ENCODE measurements around the gene RICTOR.

The RICTOR gene

GRCh38 chr5:39092581-39093351, 18.6 kb upstream of the RICTOR start:
- no peak for DNase-seq (ENCODE audit: low read depth)

- DNase-seq (ENCODE audit: low read depth) = no peak
Measured at GRCh38 chr5:39091940-39092580, 17.9 kb upstream of the RICTOR start.

GRCh38 chr5:39083968-39084367, 9.8 kb upstream of the RICTOR start:
- no peak for DNase-seq (ENCODE audit: low read depth)

- no peak for DNase-seq (ENCODE audit: low read depth)
Measured at GRCh38 chr5:39082995-39083394, 8.8 kb upstream of the RICTOR start.

- DNase-seq (ENCODE audit: low read depth) = no peak
Measured at GRCh38 chr5:39080597-39081204, 6.5 kb upstream of the RICTOR start.

- no peak for DNase-seq (ENCODE audit: low read depth)
Measured at GRCh38 chr5:39080168-39080567, 6.0 kb upstream of the RICTOR start.

GRCh38 chr5:39079147-39079546, 4.9 kb upstream of the RICTOR start:
- no peak for DNase-seq (ENCODE audit: low read depth)

- no peak for DNase-seq (ENCODE audit: low read depth)
Measured at GRCh38 chr5:39076757-39077728, 2.8 kb upstream of the RICTOR start.

GRCh38 chr5:39076101-39076756, 2.0 kb upstream of the RICTOR start:
- DNase-seq (ENCODE audit: low read depth) = no peak

- no peak for DNase-seq (ENCODE audit: low read depth)
Measured at GRCh38 chr5:39073767-39074016, 507 bp downstream of the RICTOR start.

- DNase-seq (ENCODE audit: low read depth) = peak; percentile 31
Measured at GRCh38 chr5:39072925-39073766, 1.1 kb downstream of the RICTOR start.

- no peak for DNase-seq (ENCODE audit: low read depth)
Measured at GRCh38 chr5:39068099-39068498, 6.1 kb downstream of the RICTOR start.

GRCh38 chr5:39064450-39064849, 9.7 kb downstream of the RICTOR start:
- DNase-seq (ENCODE audit: low read depth) = no peak

GRCh38 chr5:39063037-39063436, 11.2 kb downstream of the RICTOR start:
- DNase-seq (ENCODE audit: low read depth) = no peak

- DNase-seq (ENCODE audit: low read depth) = no peak
Measured at GRCh38 chr5:39062530-39062929, 11.7 kb downstream of the RICTOR start.

- no peak for DNase-seq (ENCODE audit: low read depth)
Measured at GRCh38 chr5:39062104-39062503, 12.1 kb downstream of the RICTOR start.

- DNase-seq (ENCODE audit: low read depth) = no peak
Measured at GRCh38 chr5:39059064-39059463, 15.1 kb downstream of the RICTOR start.

GRCh38 chr5:39058178-39058921, 15.8 kb downstream of the RICTOR start:
- DNase-seq (ENCODE audit: low read depth) = no peak

- DNase-seq (ENCODE audit: low read depth) = no peak
Measured at GRCh38 chr5:39057734-39058133, 16.5 kb downstream of the RICTOR start.

- no peak for DNase-seq (ENCODE audit: low read depth)
Measured at GRCh38 chr5:39055768-39056398, 18.3 kb downstream of the RICTOR start.
